ENCODE results near the gene EPC2.
A peak's percentile ranks its signal among the peaks of the same experiment; 100 is the strongest.

DNA sequence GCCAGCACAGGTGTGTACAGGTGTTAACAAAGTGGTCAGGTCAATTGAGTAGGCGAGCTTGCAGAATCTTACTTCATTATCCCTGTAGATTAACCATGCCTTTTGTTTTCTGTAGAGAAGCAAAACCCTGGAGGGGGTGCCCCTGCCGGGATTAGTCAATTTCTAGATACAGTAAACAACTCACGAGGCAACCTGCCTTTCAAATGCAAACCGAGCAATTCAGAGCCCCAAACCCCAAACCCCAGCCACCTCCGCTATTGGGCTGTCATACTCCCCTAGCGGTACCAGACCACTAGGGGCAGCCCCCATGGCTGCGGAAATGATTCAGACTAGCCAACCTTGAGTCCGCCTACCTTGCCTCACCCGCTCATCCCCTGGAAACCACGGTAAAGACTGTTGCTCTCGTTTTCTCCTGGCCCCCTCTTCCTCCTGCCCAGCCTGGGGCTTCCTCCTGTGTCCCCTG, 169.1 kb downstream of the EPC2 start:
- TF ChIP-seq, protein P1, sequence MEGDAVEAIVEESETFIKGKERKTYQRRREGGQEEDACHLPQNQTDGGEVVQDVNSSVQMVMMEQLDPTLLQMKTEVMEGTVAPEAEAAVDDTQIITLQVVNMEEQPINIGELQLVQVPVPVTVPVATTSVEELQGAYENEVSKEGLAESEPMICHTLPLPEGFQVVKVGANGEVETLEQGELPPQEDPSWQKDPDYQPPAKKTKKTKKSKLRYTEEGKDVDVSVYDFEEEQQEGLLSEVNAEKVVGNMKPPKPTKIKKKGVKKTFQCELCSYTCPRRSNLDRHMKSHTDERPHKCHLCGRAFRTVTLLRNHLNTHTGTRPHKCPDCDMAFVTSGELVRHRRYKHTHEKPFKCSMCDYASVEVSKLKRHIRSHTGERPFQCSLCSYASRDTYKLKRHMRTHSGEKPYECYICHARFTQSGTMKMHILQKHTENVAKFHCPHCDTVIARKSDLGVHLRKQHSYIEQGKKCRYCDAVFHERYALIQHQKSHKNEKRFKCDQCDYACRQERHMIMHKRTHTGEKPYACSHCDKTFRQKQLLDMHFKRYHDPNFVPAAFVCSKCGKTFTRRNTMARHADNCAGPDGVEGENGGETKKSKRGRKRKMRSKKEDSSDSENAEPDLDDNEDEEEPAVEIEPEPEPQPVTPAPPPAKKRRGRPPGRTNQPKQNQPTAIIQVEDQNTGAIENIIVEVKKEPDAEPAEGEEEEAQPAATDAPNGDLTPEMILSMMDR (IDR thresholded peaks at IDR 0.05) = peak; percentile 67
- no peak for TF ChIP-seq EZH2 (IDR thresholded peaks at IDR 0.05)
- no peak for TF ChIP-seq EZH2phosphoT487 (IDR thresholded peaks at IDR 0.05)
